GM21390 (cell line): ENCODE measurements around the gene WWOX.
"Not testable (repeated sequence)": the region's sequence is repeated elsewhere in the genome, so short reads cannot be mapped to it uniquely, and the experiment has no call there.

Experiments used
- ATAC-seq: cut with Tn5 transposase; IDR thresholded peaks from one replicate; pipeline ENCODE4 v1.9.1; 2021; ENCODE audit not compliant: unreplicated experiment

Gene WWOX

GRCh38 chr16:78593352-78593751 lies 493.9 kb downstream of the WWOX start:
- no peak for ATAC-seq

DNA sequence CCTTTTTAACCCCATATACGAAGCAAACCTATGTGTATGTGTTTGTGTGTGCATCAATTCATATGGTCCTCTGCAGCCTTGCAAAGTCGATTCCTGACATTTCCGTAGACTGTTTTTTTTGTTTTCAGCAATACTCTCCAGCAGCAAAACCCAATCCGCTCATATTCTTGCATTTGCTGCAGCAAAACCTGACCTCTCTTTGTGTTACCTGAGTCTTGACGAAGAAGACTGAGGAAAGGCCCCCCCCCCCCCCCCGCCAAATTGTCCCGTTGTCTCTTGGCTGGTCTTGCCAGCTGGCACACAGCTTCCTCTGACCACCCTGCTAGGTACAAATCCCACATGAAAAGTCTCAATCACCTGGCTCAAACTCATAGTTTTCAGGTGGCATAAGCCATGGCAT lies 494.7 kb downstream of the WWOX start:
- no peak for ATAC-seq

- ATAC-seq: no peak
Observed at GRCh38 chr16:78596348-78596995, 497.0 kb downstream of the WWOX start.

- no peak for ATAC-seq
Observed at GRCh38 chr16:78596996-78597422, 497.6 kb downstream of the WWOX start.

- no peak for ATAC-seq
Observed at GRCh38 chr16:78597809-78598570, 498.5 kb downstream of the WWOX start.

DNA sequence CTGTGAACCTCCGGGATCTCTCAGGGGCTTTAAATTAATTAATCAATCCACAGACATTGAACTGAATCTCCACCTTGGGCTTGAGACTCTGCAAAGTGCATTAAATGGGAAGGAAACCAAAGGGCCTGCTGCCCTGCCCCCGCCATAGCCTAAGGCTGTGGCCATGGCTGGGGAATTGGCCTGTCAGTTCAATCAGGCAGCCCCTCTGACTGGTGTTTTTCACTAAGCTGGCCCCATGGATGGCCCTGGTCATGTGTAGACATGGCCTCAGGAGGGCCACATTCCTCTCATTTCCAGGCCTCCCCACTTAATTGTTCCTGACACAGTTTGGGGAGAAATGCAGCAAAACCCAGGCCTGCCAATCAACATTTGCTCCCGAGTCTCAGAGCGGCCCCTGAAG lies 499.8 kb downstream of the WWOX start:
- ATAC-seq: no peak

DNA sequence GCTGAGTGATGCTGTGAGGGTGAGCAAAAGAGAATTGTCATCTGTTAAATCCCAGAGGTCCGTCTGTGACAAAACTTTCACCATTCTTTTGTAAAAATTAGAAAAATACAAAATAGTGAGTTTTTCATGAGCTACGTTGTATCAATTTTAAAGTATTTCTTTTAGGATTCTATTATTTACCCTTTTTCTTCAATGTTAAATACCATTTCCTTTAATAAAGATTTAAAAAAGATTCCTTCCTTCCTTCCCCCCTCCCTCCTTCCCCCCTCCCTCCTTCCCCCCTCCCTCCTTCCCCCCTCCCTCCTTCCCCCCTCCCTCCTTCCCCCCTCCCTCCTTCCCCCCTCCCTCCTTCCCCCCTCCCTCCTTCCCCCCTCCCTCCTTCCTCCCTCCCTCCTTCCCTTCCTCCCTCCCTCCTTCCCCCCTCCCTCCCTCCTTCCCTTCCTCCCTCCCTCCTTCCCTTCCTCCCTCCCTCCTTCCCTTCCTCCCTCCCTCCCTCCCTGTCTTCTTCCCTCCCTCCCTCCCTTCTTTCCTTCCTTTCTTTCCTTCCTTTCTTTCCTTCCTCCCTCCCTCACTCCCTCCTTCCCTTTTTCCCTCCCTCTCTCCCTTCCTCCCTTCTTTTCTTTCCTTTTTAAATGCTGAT lies 505.1 kb downstream of the WWOX start:
- ATAC-seq: not testable (repeated sequence)

- ATAC-seq: no peak
Observed at GRCh38 chr16:78605548-78606101, 506.2 kb downstream of the WWOX start.

DNA sequence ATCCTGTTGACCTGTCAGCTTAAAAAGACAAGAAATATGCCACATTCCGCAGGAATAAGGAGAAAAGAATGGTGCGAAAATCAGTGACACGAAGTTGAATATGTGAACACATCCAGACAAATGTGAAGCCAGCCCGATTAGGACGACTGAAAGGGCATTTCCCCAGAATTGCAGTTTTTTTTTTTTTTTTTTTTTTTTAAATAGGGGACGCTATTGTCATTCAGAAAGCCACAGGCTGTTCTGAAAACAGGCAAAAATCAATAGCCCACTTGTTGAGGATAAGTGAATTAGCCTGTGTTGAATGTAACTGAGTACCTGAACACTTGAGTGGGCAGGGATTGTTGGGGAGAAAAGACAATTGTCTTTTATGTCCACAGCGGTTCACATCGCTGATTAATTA lies 507.1 kb downstream of the WWOX start:
- no peak for ATAC-seq

GRCh38 chr16:78607022-78607421 lies 507.6 kb downstream of the WWOX start:
- no peak for ATAC-seq

DNA sequence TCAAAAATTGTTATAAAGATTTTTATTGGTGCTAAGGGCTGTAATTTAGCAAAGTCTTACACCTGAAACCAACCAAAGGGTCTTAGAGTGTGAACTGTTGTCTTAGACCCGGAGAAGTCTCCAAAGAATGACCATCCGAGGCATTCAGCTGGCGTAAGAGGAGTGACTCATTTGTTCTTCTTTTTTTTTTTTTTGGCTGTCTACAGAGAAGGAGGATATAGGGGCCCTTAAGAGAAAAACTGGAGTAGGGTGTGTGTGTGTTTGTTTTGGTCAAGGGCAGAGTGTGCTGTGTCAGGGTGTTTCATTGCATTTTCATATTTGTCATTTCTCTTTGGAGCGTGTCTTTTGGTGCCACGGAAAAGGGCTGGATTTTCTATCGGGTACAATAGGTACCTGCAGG lies 508.0 kb downstream of the WWOX start:
- no peak for ATAC-seq

DNA sequence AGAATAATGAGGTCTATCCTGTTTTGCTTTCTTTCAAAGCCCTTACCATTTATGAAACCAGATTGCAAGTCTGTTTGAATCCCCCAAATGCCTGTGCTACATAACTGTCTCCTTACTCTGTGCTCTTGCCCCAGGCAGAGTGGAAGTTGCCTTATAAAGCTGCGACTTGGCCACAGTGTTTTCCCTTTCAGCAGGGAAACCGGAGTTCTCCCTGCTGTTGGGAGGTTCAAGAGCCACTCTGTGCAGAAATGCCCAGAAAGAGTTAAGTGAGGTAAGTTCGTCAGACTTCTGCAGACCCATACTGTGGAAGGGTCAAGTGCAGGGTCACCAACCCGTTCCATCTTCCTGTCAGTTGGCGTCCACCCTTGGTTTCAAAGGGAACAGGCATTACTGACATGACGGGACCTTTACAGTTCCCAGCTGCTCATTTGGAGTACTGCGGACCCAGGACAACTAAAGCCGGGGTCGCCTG lies 508.9 kb downstream of the WWOX start:
- ATAC-seq: no peak

- no peak for ATAC-seq
Observed at GRCh38 chr16:78609402-78610274, 510.2 kb downstream of the WWOX start.

DNA sequence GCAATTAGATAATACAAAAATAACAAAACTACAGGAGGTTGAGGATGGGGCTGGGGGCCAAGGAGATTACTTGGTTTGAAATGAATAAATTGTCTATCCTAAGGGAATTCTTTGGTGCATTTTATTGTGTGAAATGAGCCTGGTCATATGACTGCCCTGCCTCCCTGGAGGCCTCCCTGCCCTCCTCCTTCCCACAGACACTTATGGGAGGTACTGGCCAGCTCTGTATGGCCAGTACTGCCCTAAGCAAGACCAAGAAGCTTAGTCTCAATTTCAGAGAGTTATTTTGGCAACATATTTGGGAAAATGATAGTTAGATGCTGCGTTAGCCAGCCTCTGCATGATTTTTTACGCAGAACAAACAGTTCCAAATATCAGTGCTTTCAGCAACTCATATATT lies 511.9 kb downstream of the WWOX start:
- ATAC-seq: no peak

DNA sequence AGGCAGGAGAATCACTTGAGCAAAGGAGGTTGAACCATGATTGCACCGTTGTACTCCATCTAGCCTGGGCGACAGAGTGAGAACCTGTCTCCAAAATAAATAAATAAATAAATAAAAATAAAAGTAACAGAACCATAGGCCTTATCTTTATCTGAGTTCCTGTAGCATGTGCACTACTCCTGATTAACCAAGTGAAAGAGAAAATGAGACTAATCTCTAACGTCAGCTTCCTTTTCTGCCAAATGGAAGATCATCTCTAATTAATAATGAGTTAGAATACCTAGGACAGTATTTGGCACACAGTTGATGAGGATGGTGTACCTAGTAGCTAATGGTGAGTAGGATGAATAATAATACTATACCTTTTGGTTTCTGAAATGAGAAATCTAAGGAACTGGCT lies 520.4 kb downstream of the WWOX start:
- no peak for ATAC-seq

- no peak for ATAC-seq
Observed at GRCh38 chr16:78620291-78620690, 520.8 kb downstream of the WWOX start.

DNA sequence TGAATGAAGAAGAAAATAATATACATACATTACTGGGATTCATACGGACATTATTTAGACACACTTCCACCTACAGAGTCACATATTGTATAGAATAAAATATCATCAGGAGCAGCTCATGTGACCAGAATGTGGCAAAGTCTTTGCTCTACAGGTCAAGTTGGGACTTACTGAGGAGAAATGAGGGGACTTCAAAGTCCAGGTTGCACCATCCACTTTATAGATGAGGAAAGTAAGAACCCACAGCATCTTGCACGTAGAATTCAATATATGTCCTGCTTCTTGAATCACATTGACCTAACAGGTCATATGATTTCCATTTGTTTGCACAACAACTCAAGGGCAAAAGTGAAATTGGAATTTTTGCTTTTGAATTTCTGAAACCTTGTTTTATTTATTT lies 524.3 kb downstream of the WWOX start:
- ATAC-seq: no peak

GRCh38 chr16:78624366-78624765 lies 524.9 kb downstream of the WWOX start:
- no peak for ATAC-seq

- ATAC-seq: no peak
Observed at GRCh38 chr16:78628461-78629045, 529.1 kb downstream of the WWOX start.

GRCh38 chr16:78629173-78629572 lies 529.7 kb downstream of the WWOX start:
- no peak for ATAC-seq
